Measurements from ENCODE around the gene TRIM15. TPM values are rescaled to one million over a fixed set of nuclear protein-coding genes. Genes with fewer than 3 reads are reported as not detected.
"Not testable (repeated sequence)": the region's sequence is repeated elsewhere in the genome, so short reads cannot be mapped to it uniquely, and the experiment has no call there.

The TRIM15 gene
- total and polyA plus RNA-seq, 10 of the 15 experiments (the other 5 are each of a cell fraction or from before 2014, with no cell fraction given), result 0.29 TPM; not detected in 9

DNA sequence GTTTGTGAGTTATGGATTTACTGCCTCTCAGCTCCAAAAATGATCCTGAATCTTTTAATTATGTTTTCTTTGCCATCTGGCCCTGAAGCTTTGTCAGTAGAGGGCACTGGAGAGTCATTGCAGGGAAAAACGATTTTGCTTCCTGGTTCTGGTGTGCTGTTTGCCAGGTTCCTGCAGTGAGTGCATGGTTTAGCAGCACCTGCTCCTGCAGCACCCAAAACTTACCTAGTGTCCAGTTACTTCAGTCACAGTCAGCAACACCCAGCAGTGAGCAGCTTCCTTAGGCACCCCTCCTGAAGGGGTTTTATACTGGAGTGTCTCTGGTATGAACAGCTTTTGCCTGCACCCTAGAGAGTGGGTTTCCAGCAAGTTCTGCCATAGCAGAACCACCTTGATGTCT, 55.9 kb downstream of the TRIM15 start (continued):
- TF ChIP-seq HDGF (IDR thresholded peaks at IDR 0.05) (no peak), PML (IDR thresholded peaks at IDR 0.05; ENCODE audit: low read length) (no peak), SUZ12 (IDR thresholded peaks at IDR 0.05; ENCODE audit: unreplicated experiment) (no peak), MTA3 (IDR thresholded peaks at IDR 0.05; ENCODE audit: borderline replicate concordance, low read length) (no peak)
- TF ChIP-seq, protein P1, sequence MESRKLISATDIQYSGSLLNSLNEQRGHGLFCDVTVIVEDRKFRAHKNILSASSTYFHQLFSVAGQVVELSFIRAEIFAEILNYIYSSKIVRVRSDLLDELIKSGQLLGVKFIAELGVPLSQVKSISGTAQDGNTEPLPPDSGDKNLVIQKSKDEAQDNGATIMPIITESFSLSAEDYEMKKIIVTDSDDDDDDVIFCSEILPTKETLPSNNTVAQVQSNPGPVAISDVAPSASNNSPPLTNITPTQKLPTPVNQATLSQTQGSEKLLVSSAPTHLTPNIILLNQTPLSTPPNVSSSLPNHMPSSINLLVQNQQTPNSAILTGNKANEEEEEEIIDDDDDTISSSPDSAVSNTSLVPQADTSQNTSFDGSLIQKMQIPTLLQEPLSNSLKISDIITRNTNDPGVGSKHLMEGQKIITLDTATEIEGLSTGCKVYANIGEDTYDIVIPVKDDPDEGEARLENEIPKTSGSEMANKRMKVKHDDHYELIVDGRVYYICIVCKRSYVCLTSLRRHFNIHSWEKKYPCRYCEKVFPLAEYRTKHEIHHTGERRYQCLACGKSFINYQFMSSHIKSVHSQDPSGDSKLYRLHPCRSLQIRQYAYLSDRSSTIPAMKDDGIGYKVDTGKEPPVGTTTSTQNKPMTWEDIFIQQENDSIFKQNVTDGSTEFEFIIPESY (IDR thresholded peaks at IDR 0.05), result no peak

DNA sequence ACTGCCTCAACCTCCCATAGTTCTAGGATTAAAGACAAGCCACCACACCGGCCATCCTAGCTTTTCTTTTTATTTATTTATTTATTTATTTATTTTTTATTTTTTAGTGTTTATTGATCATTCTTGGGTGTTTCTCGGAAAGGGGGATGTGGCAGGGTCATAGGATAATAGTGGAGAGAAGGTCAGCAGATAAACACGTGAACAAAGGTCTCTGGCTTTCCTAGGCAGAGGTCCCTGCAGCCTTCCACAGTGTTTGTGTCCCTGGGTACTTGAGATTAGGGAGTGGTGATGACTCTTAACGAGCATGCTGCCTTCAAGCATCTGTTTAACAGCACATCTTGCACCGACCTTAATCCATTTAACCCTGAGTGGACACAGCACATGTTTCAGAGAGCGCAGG, 58.0 kb downstream of the TRIM15 start:
- CTCF ChIA-PET, result interaction anchor here (1.0 to 6.0 kb wide), 7 partner anchors 10 to 176 kb away, joined by 3 to 56 read pairs (median 4); no protein-coding TSS in a partner anchor
- ATAC-seq; H3K9me3 ChIP-seq (replicated peaks; ENCODE audit: control insufficient read depth, insufficient read depth, low read length); H3K79me2 ChIP-seq (ENCODE audit: control insufficient read depth, insufficient read depth, low read length); RAD21 ChIA-PET (ENCODE audit: unreplicated experiment); H2AFZ ChIP-seq (ENCODE audit: control insufficient read depth, low read depth, low read length); H3K27me3 ChIP-seq (replicated peaks in 1 of 2; ENCODE audit: control insufficient read depth in 2 of 2, insufficient read depth in 2 of 2, low read length in 1 of 2); H3K27ac ChIP-seq (ENCODE audit: control insufficient read depth, insufficient read depth); H3K4me3 ChIP-seq; H4K20me1 ChIP-seq (ENCODE audit: control insufficient read depth, insufficient read depth); H3K4me1 ChIP-seq (ENCODE audit: control insufficient read depth, insufficient read depth, low read length); H3K36me3 ChIP-seq (ENCODE audit: control insufficient read depth in 2 of 2, insufficient read depth in 2 of 2, low read length in 1 of 2); H3K4me2 ChIP-seq (ENCODE audit: control insufficient read depth, insufficient read depth); DNase-seq (ENCODE audit: low read depth, low spot score); intact Hi-C loops (cut with micrococcal nuclease; ENCODE audit: unreplicated experiment); FAIRE-seq; BruUV-seq (replicated peaks); H3K9ac ChIP-seq (ENCODE audit: control insufficient read depth, insufficient read depth, low read length); in situ Hi-C loops (cut with MboI); POLR2A ChIA-PET: not testable (repeated sequence)
- WGBS (ENCODE audit: insufficient coverage, insufficient replicate concordance, low lambda C conversion rate, missing lambda C conversion rate), result 63% methylated on average over 6 of the region's 6 CpGs
- SMC1A ChIA-PET (ENCODE audit: uncharacterized antibody, unreplicated experiment), result interaction anchor here (1.7 kb wide), 1 partner anchor 10 kb away, joined by 9 read pairs; no protein-coding TSS in a partner anchor

DNA sequence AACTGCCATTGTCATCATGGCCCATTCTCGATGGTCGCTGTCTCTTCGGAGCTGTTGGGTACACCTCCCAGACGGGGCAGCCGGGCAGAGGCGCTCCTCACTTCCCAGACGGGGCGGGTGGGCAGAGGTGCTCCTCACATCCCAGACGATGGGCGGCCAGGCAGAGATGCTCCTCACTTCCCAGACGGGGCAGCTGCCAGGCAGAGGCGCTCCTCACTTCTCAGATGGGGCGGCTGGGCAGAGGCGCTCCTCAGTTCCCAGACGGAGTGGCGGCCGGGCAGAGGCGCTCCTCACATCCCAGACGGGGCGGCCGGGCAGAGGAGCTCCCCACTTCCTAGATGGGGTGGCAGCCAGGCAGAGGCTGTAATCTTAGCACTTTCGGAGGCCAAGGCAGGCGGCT, 58.6 kb downstream of the TRIM15 start:
- H3K4me3 ChIP-seq; H3K79me2 ChIP-seq (ENCODE audit: control insufficient read depth, insufficient read depth, low read length); intact Hi-C loops (cut with micrococcal nuclease; ENCODE audit: unreplicated experiment); H4K20me1 ChIP-seq (ENCODE audit: control insufficient read depth, insufficient read depth); H3K36me3 ChIP-seq (ENCODE audit: control insufficient read depth in 2 of 2, insufficient read depth in 2 of 2, low read length in 1 of 2); POLR2A ChIA-PET; H3K9me3 ChIP-seq (replicated peaks; ENCODE audit: control insufficient read depth, insufficient read depth, low read length); H2AFZ ChIP-seq (ENCODE audit: control insufficient read depth, low read depth, low read length); H3K9ac ChIP-seq (ENCODE audit: control insufficient read depth, insufficient read depth, low read length); H3K4me1 ChIP-seq (ENCODE audit: control insufficient read depth, insufficient read depth, low read length); H3K4me2 ChIP-seq (ENCODE audit: control insufficient read depth, insufficient read depth); CTCF ChIA-PET; H3K27ac ChIP-seq (ENCODE audit: control insufficient read depth, insufficient read depth); RAD21 ChIA-PET (ENCODE audit: unreplicated experiment); ATAC-seq; H3K27me3 ChIP-seq (replicated peaks in 1 of 2; ENCODE audit: control insufficient read depth in 2 of 2, insufficient read depth in 2 of 2, low read length in 1 of 2); DNase-seq (ENCODE audit: low read depth, low spot score); SMC1A ChIA-PET (ENCODE audit: uncharacterized antibody, unreplicated experiment); in situ Hi-C loops (cut with MboI); BruUV-seq (replicated peaks); FAIRE-seq: not testable (repeated sequence)
- WGBS (ENCODE audit: insufficient coverage, insufficient replicate concordance, low lambda C conversion rate, missing lambda C conversion rate), result 81% methylated on average over 22 of the region's 23 CpGs

Small RNAs within 50 kb of the gene (small RNA-seq; reads per million reads assigned to genes)
- not detected for gene RF00554

Other genes with a start within 250 kb of the TRIM15 start
Only the 7 nearest of the 10 such genes appear.
- 61.9 and 66.5 TPM in 2 replicates for gene POLR1H, start 102.3 kb upstream of the TRIM15 start, total RNA-seq (2014; rRNA removed)
- 62.7 and 63.0 TPM in 2 replicates for gene POLR1H, start 102.3 kb upstream of the TRIM15 start, total RNA-seq (2014; rRNA removed; fragmentation: Illumina TruSeq; extraction: Trizol)
- 47.4 and 50.6 TPM in 2 replicates for gene POLR1H, start 102.3 kb upstream of the TRIM15 start, total RNA-seq (2021)
- 60.5 and 88.9 TPM in 2 replicates for gene POLR1H, start 102.3 kb upstream of the TRIM15 start, polyA plus RNA-seq (2011; rRNA removed)
- 30.7 and 54.0 TPM in 2 replicates for gene POLR1H, start 102.3 kb upstream of the TRIM15 start, polyA plus RNA-seq (2014; fragmentation: Illumina TruSeq; extraction: Trizol)
- gene POLR1H, start 102.3 kb upstream of the TRIM15 start, polyA plus RNA-seq (2014; fragmentation: Nextera tagmentation; extraction: Ambion mirVana), result 100 to 1,000 TPM; 154 to 160 TPM
- 59.9 and 67.5 TPM in 2 replicates for gene POLR1H, start 102.3 kb upstream of the TRIM15 start, polyA plus RNA-seq (2014; rRNA removed)
- gene POLR1H, start 102.3 kb upstream of the TRIM15 start, polyA plus RNA-seq (2016; fragmentation: Nextera tagmentation; extraction: Ambion mirVana), result 100 to 1,000 TPM in 1 of 2 experiments, 10 to 100 TPM in 1; 99.5 to 108 TPM
- 27.4 and 32.9 TPM in 2 replicates for gene PPP1R11, start 96.3 kb upstream of the TRIM15 start, total RNA-seq (2014; rRNA removed)
- gene PPP1R11, start 96.3 kb upstream of the TRIM15 start, total RNA-seq (2014; rRNA removed; fragmentation: Illumina TruSeq; extraction: Trizol), result 24.3 and 27.8 TPM in 2 replicates
- 28.7 and 28.8 TPM in 2 replicates for gene PPP1R11, start 96.3 kb upstream of the TRIM15 start, total RNA-seq (2021)
- gene PPP1R11, start 96.3 kb upstream of the TRIM15 start, polyA plus RNA-seq (2011; rRNA removed), result 48.0 and 56.1 TPM in 2 replicates
- 48.9 and 54.3 TPM in 2 replicates for gene PPP1R11, start 96.3 kb upstream of the TRIM15 start, polyA plus RNA-seq (2014; fragmentation: Illumina TruSeq; extraction: Trizol)
- 10 to 100 TPM; 12.6 to 13.4 TPM for gene PPP1R11, start 96.3 kb upstream of the TRIM15 start, polyA plus RNA-seq (2014; fragmentation: Nextera tagmentation; extraction: Ambion mirVana)
- 33.5 and 38.2 TPM in 2 replicates for gene PPP1R11, start 96.3 kb upstream of the TRIM15 start, polyA plus RNA-seq (2014; rRNA removed)
- 10 to 100 TPM; 46.2 TPM for gene PPP1R11, start 96.3 kb upstream of the TRIM15 start, polyA plus RNA-seq (2016; fragmentation: Nextera tagmentation; extraction: Ambion mirVana)
- gene RNF39, start 87.8 kb upstream of the TRIM15 start, total RNA-seq (2014; rRNA removed), result not detected in 2 replicates
- gene RNF39, start 87.8 kb upstream of the TRIM15 start, total RNA-seq (2014; rRNA removed; fragmentation: Illumina TruSeq; extraction: Trizol), result not detected in 2 replicates
- not detected in 2 replicates for gene RNF39, start 87.8 kb upstream of the TRIM15 start, total RNA-seq (2021)
- not detected in 2 replicates for gene RNF39, start 87.8 kb upstream of the TRIM15 start, polyA plus RNA-seq (2011; rRNA removed)
- gene RNF39, start 87.8 kb upstream of the TRIM15 start, polyA plus RNA-seq (2014; fragmentation: Illumina TruSeq; extraction: Trizol), result not detected in 2 replicates
- gene RNF39, start 87.8 kb upstream of the TRIM15 start, polyA plus RNA-seq (2014; fragmentation: Nextera tagmentation; extraction: Ambion mirVana), result not detected
- 0.04 TPM in 1 of 2 replicates, not detected in the other for gene RNF39, start 87.8 kb upstream of the TRIM15 start, polyA plus RNA-seq (2014; rRNA removed)
- gene RNF39, start 87.8 kb upstream of the TRIM15 start, polyA plus RNA-seq (2016; fragmentation: Nextera tagmentation; extraction: Ambion mirVana), result under 1 TPM in 1 of 2 experiments, not detected in 1; 0.11 TPM
- 0.11 and 0.22 TPM in 2 replicates for gene TRIM31, start 50.5 kb upstream of the TRIM15 start, total RNA-seq (2014; rRNA removed)
- 0.09 and 0.31 TPM in 2 replicates for gene TRIM31, start 50.5 kb upstream of the TRIM15 start, total RNA-seq (2014; rRNA removed; fragmentation: Illumina TruSeq; extraction: Trizol)
- gene TRIM31, start 50.5 kb upstream of the TRIM15 start, total RNA-seq (2021), result 0.18 and 0.35 TPM in 2 replicates
- gene TRIM31, start 50.5 kb upstream of the TRIM15 start, polyA plus RNA-seq (2011; rRNA removed), result 17.4 and 20.5 TPM in 2 replicates
- 0.47 and 0.57 TPM in 2 replicates for gene TRIM31, start 50.5 kb upstream of the TRIM15 start, polyA plus RNA-seq (2014; fragmentation: Illumina TruSeq; extraction: Trizol)
- under 1 TPM in 1 of 2 experiments, not detected in 1; 0.09 TPM for gene TRIM31, start 50.5 kb upstream of the TRIM15 start, polyA plus RNA-seq (2014; fragmentation: Nextera tagmentation; extraction: Ambion mirVana)
- gene TRIM31, start 50.5 kb upstream of the TRIM15 start, polyA plus RNA-seq (2014; rRNA removed), result 0.33 and 0.41 TPM in 2 replicates
- not detected for gene TRIM31, start 50.5 kb upstream of the TRIM15 start, polyA plus RNA-seq (2016; fragmentation: Nextera tagmentation; extraction: Ambion mirVana)
- 0.05 TPM in 1 of 2 replicates, not detected in the other for gene TRIM40, start 27.4 kb upstream of the TRIM15 start, total RNA-seq (2014; rRNA removed)
- gene TRIM40, start 27.4 kb upstream of the TRIM15 start, total RNA-seq (2014; rRNA removed; fragmentation: Illumina TruSeq; extraction: Trizol), result not detected in 2 replicates
- not detected in 2 replicates for gene TRIM40, start 27.4 kb upstream of the TRIM15 start, total RNA-seq (2021)
- gene TRIM40, start 27.4 kb upstream of the TRIM15 start, polyA plus RNA-seq (2011; rRNA removed), result not detected in 2 replicates
- not detected in 2 replicates for gene TRIM40, start 27.4 kb upstream of the TRIM15 start, polyA plus RNA-seq (2014; fragmentation: Illumina TruSeq; extraction: Trizol)
- gene TRIM40, start 27.4 kb upstream of the TRIM15 start, polyA plus RNA-seq (2014; fragmentation: Nextera tagmentation; extraction: Ambion mirVana), result not detected
- gene TRIM40, start 27.4 kb upstream of the TRIM15 start, polyA plus RNA-seq (2014; rRNA removed), result not detected in 2 replicates
- gene TRIM40, start 27.4 kb upstream of the TRIM15 start, polyA plus RNA-seq (2016; fragmentation: Nextera tagmentation; extraction: Ambion mirVana), result not detected
- gene TRIM10, start 2.3 kb upstream of the TRIM15 start, total RNA-seq (2014; rRNA removed), result not detected in 2 replicates
- not detected in 2 replicates for gene TRIM10, start 2.3 kb upstream of the TRIM15 start, total RNA-seq (2014; rRNA removed; fragmentation: Illumina TruSeq; extraction: Trizol)
- not detected in 2 replicates for gene TRIM10, start 2.3 kb upstream of the TRIM15 start, total RNA-seq (2021)
- gene TRIM10, start 2.3 kb upstream of the TRIM15 start, polyA plus RNA-seq (2011; rRNA removed), result 0.01 and 0.04 TPM in 2 replicates
- not detected in 2 replicates for gene TRIM10, start 2.3 kb upstream of the TRIM15 start, polyA plus RNA-seq (2014; fragmentation: Illumina TruSeq; extraction: Trizol)
- not detected for gene TRIM10, start 2.3 kb upstream of the TRIM15 start, polyA plus RNA-seq (2014; fragmentation: Nextera tagmentation; extraction: Ambion mirVana)
- not detected in 2 replicates for gene TRIM10, start 2.3 kb upstream of the TRIM15 start, polyA plus RNA-seq (2014; rRNA removed)
- not detected for gene TRIM10, start 2.3 kb upstream of the TRIM15 start, polyA plus RNA-seq (2016; fragmentation: Nextera tagmentation; extraction: Ambion mirVana)
- gene TRIM26, start 49.9 kb downstream of the TRIM15 start, total RNA-seq (2014; rRNA removed), result 62.4 and 73.5 TPM in 2 replicates
- gene TRIM26, start 49.9 kb downstream of the TRIM15 start, total RNA-seq (2014; rRNA removed; fragmentation: Illumina TruSeq; extraction: Trizol), result 39.2 and 43.9 TPM in 2 replicates
- gene TRIM26, start 49.9 kb downstream of the TRIM15 start, total RNA-seq (2021), result 76.4 and 79.6 TPM in 2 replicates
- gene TRIM26, start 49.9 kb downstream of the TRIM15 start, polyA plus RNA-seq (2011; rRNA removed), result 35.6 and 57.3 TPM in 2 replicates
- gene TRIM26, start 49.9 kb downstream of the TRIM15 start, polyA plus RNA-seq (2014; fragmentation: Illumina TruSeq; extraction: Trizol), result 57.6 and 72.4 TPM in 2 replicates
- 10 to 100 TPM; 13.1 to 18.2 TPM for gene TRIM26, start 49.9 kb downstream of the TRIM15 start, polyA plus RNA-seq (2014; fragmentation: Nextera tagmentation; extraction: Ambion mirVana)
- 56.5 and 67.5 TPM in 2 replicates for gene TRIM26, start 49.9 kb downstream of the TRIM15 start, polyA plus RNA-seq (2014; rRNA removed)
- gene TRIM26, start 49.9 kb downstream of the TRIM15 start, polyA plus RNA-seq (2016; fragmentation: Nextera tagmentation; extraction: Ambion mirVana), result 10 to 100 TPM; 69.9 to 75.3 TPM

All from GM12878 (cell line).